Ovary (tissue), 3 donors: ENCODE measurements around the gene MAPKAPK2.

Experiments used
- EP300 ChIP-seq: sonication (generic); formaldehyde crosslinking; IDR thresholded peaks from one replicate; pipeline ENCODE4 v1.6.1; 2017; ENCODE audit warnings: antibody characterized with exemption
- POLR2A ChIP-seq: fragments of 450-650 bp; IDR thresholded peaks from one replicate; pipeline ENCODE4 v1.6.1; 2017; ENCODE audit warnings: antibody characterized with exemption, mild to moderate bottlenecking, moderate library complexity
- TF ChIP-seq, protein P1 (sequence below), 3 donors: fragments of 450-650 bp in 2 of 3; fragments of 200-600 bp in 1 of 3; IDR thresholded peaks; one replicate each; pipeline versions ENCODE4 v1.5.1 to v1.8.0; 2016 to 2022; ENCODE audit warnings: antibody characterized with exemption in 3 of 3, mild to moderate bottlenecking in 1 of 3
- donor health status: DM: no; HTN: no; CAD: no.

DNA sequence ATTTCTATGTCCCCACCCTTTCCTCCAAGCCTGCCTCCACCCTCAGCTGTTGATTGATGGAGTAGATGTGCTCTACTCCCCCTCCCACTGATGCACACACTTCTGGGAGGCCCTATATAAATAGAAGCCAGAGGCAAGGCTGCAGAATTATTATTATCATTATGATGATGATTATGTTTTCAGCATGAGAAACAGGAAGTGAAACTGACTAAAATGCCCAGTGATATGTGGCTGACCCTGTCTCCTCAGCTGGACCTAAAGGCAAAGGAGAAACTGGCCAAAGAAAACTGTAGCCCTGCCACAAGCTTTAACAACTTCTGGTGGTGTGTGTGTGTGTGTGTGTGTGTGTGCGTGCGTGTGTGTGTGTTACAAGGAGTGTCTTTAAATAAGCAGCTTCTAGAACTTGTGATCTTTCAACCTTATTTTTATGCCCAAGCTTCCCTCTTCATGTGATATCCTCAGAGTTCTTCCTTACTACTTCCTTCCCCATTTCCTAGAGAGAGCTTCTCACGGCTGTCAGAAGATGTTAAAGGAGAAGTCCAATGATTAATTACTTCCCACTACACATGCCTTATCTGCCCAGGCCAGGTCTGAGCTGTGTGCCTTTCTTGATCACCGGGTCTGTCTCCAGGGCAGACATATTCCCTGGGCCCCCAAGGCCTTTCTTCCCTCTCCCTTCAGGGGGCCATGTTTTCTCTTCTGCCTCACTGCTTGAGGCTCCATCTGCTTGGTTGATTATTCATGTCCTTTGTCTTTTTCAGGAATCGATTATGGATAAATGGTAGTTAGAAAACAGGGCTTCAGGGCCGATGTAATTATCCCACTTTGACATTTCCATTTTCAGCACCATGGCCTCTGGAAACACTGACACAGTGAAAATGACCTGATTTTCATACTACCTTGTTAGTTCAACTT is 11.6 kb upstream of the MAPKAPK2 start:
- TF ChIP-seq, protein P1, sequence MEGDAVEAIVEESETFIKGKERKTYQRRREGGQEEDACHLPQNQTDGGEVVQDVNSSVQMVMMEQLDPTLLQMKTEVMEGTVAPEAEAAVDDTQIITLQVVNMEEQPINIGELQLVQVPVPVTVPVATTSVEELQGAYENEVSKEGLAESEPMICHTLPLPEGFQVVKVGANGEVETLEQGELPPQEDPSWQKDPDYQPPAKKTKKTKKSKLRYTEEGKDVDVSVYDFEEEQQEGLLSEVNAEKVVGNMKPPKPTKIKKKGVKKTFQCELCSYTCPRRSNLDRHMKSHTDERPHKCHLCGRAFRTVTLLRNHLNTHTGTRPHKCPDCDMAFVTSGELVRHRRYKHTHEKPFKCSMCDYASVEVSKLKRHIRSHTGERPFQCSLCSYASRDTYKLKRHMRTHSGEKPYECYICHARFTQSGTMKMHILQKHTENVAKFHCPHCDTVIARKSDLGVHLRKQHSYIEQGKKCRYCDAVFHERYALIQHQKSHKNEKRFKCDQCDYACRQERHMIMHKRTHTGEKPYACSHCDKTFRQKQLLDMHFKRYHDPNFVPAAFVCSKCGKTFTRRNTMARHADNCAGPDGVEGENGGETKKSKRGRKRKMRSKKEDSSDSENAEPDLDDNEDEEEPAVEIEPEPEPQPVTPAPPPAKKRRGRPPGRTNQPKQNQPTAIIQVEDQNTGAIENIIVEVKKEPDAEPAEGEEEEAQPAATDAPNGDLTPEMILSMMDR (IDR thresholded peaks at IDR 0.05), result no peak
- TF ChIP-seq POLR2A, result no peak
- no peak for TF ChIP-seq EP300
